Loucy (cell line): ENCODE results near the gene ANK3.

ENCODE experiments used
- H2AFZ ChIP-seq: fragments of 200-600 bp; sonication (generic); 2 replicates; pipeline ENCODE4 v1.6.0; 2016; ENCODE audit warnings: antibody characterized with exemption, mild to moderate bottlenecking, low read length, moderate library complexity
- H3F3A ChIP-seq: fragments of 200-600 bp; 2 replicates; pipeline ENCODE4 v1.6.0; 2016; ENCODE audit warnings: antibody characterized with exemption, low read depth, mild to moderate bottlenecking
- H3K27me3 ChIP-seq: fragments of 200-600 bp; sonication (generic); 2 replicates; pipeline ENCODE4 v1.6.1; 2014; ENCODE audit warnings: low read length, mild to moderate bottlenecking; ENCODE audit not compliant: insufficient read depth, poor library complexity, severe bottlenecking
- H3K36me3 ChIP-seq: fragments of 200-600 bp; sonication (generic); 2 replicates; pipeline ENCODE4 v1.6.1; 2016; ENCODE audit warnings: low read length; ENCODE audit not compliant: insufficient read depth
- H3K4me1 ChIP-seq: fragments of 200-600 bp; sonication (generic); 2 replicates; pipeline ENCODE4 v1.5.1; 2014; ENCODE audit warnings: low read length, mild to moderate bottlenecking; ENCODE audit not compliant: insufficient read depth, poor library complexity, severe bottlenecking
- H3K4me2 ChIP-seq: fragments of 200-600 bp; sonication (generic); 2 replicates; pipeline ENCODE4 v1.6.0; 2014; ENCODE audit warnings: antibody characterized with exemption, low read length, low read depth, mild to moderate bottlenecking; ENCODE audit not compliant: poor library complexity, severe bottlenecking
- H3K4me3 ChIP-seq: fragments of 200-600 bp; sonication (generic); 2 replicates; pipeline ENCODE4 v1.5.1; 2014; ENCODE audit warnings: low read length, mild to moderate bottlenecking, mixed read lengths; ENCODE audit not compliant: poor library complexity, severe bottlenecking
- H3K79me2 ChIP-seq: fragments of 200-600 bp; sonication (generic); 2 replicates; pipeline ENCODE4 v1.6.1; 2014; ENCODE audit warnings: low read length; ENCODE audit not compliant: insufficient read depth
- H3K9ac ChIP-seq: fragments of 200-600 bp; sonication (generic); 2 replicates; pipeline ENCODE4 v1.6.0; 2014; ENCODE audit warnings: mild to moderate bottlenecking, low read depth, low read length, moderate library complexity; ENCODE audit not compliant: poor library complexity, severe bottlenecking
- H3K9me2 ChIP-seq: fragments of 200-600 bp; sonication (generic); replicated peaks from 2 replicates; pipeline ENCODE4 v1.6.1; 2016; ENCODE audit warnings: low read depth, low read length, mixed read lengths
- H3K9me3 ChIP-seq: fragments of 200-600 bp; sonication (generic); 2 replicates; pipeline ENCODE4 v1.6.1; 2014; ENCODE audit warnings: mild to moderate bottlenecking, antibody characterized with exemption, low read length, low read depth; ENCODE audit not compliant: insufficient read depth
- H4K20me1 ChIP-seq: fragments of 200-600 bp; sonication (generic); 2 replicates; pipeline ENCODE4 v1.6.0; 2014; ENCODE audit warnings: antibody characterized with exemption, low read length, mild to moderate bottlenecking; ENCODE audit not compliant: insufficient read depth, poor library complexity, severe bottlenecking
- EZH2phosphoT487 ChIP-seq: fragments of 200-600 bp; IDR thresholded peaks from 2 replicates; pipeline ENCODE4 v1.6.1; 2018; ENCODE audit warnings: antibody characterized with exemption, mild to moderate bottlenecking, moderate library complexity, borderline replicate concordance
- TF ChIP-seq, protein P1 (sequence below): fragments of 200-600 bp; sonication (generic); conservative IDR thresholded peaks from 2 replicates; pipeline ENCODE4 v1.5.1; 2014; ENCODE audit warnings: mild to moderate bottlenecking, antibody characterized with exemption, low read length

Gene ANK3

GRCh38 chr10:60405172-60405571 lies 15.5 kb upstream of the ANK3 start:
- H3K4me3 ChIP-seq, result no peak overlapping the region
- no peak overlapping the region for H2AFZ ChIP-seq
- no peaks in the 10 kb centered on the region for H3F3A ChIP-seq
- no peaks in the 10 kb centered on the region for H3K79me2 ChIP-seq
- H3K9ac ChIP-seq, result no peak overlapping the region
- H3K9me2 ChIP-seq, result no peaks in the 10 kb centered on the region
- no peaks in the 10 kb centered on the region for H3K36me3 ChIP-seq
- no peaks in the 10 kb centered on the region for H3K4me1 ChIP-seq
- H3K4me2 ChIP-seq, result no peak overlapping the region
- no peaks in the 10 kb centered on the region for H4K20me1 ChIP-seq
- H3K9me3 ChIP-seq, result no peaks in the 10 kb centered on the region
- no peak for TF ChIP-seq EZH2phosphoT487
- TF ChIP-seq, protein P1, sequence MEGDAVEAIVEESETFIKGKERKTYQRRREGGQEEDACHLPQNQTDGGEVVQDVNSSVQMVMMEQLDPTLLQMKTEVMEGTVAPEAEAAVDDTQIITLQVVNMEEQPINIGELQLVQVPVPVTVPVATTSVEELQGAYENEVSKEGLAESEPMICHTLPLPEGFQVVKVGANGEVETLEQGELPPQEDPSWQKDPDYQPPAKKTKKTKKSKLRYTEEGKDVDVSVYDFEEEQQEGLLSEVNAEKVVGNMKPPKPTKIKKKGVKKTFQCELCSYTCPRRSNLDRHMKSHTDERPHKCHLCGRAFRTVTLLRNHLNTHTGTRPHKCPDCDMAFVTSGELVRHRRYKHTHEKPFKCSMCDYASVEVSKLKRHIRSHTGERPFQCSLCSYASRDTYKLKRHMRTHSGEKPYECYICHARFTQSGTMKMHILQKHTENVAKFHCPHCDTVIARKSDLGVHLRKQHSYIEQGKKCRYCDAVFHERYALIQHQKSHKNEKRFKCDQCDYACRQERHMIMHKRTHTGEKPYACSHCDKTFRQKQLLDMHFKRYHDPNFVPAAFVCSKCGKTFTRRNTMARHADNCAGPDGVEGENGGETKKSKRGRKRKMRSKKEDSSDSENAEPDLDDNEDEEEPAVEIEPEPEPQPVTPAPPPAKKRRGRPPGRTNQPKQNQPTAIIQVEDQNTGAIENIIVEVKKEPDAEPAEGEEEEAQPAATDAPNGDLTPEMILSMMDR, result no peak
- no peaks in the 10 kb centered on the region for H3K27me3 ChIP-seq

GRCh38 chr10:60403168-60403873 lies 13.6 kb upstream of the ANK3 start:
- Histone ChIP-seq H3K9ac (no peak overlapping the region), H3K4me1 (no peaks in the 10 kb centered on the region), H3K4me2 (no peak overlapping the region), H3F3A (no peaks in the 10 kb centered on the region), H3K36me3 (no peaks in the 10 kb centered on the region), H4K20me1 (no peaks in the 10 kb centered on the region), H2AFZ (no peak overlapping the region), H3K4me3 (no peak overlapping the region), H3K9me2 (no peaks in the 10 kb centered on the region), H3K9me3 (no peaks in the 10 kb centered on the region), H3K79me2 (no peaks in the 10 kb centered on the region), H3K27me3 (no peaks in the 10 kb centered on the region)
- TF ChIP-seq EZH2phosphoT487, result no peak
- TF ChIP-seq, protein P1, result no peak

- Histone ChIP-seq H3F3A (no peaks in the 10 kb centered on the region), H3K79me2 (no peaks in the 10 kb centered on the region), H3K9ac (no peak overlapping the region), H3K9me2 (no peaks in the 10 kb centered on the region), H4K20me1 (no peaks in the 10 kb centered on the region), H3K27me3 (no peaks in the 10 kb centered on the region), H3K4me2 (no peak overlapping the region), H3K4me1 (no peaks in the 10 kb centered on the region), H3K4me3 (no peak overlapping the region), H3K36me3 (no peaks in the 10 kb centered on the region), H2AFZ (no peak overlapping the region), H3K9me3 (no peaks in the 10 kb centered on the region)
- TF ChIP-seq, protein P1, result no peak
- no peak for TF ChIP-seq EZH2phosphoT487
These were observed 10.7 kb upstream of the ANK3 start for GRCh38 chr10:60400366-60400765.
